HepG2 (cell line): ENCODE data around the gene RPL23.

Experiments used
- GTF2F1 ChIP-seq: fragments of 150-350 bp; IDR thresholded peaks from 2 replicates; pipeline ENCODE4 v1.6.1; 2014; ENCODE audit warnings: low read length
- HMGA1 ChIP-seq: sonication (generic); formaldehyde crosslinking; conservative IDR thresholded peaks from 2 replicates; pipeline ENCODE4 v1.4.0; 2020; ENCODE audit warnings: missing genetic modification reagents
- KDM5B ChIP-seq: sonication (generic); formaldehyde crosslinking; IDR thresholded peaks from 2 replicates; pipeline ENCODE4 v1.4.0; 2020; ENCODE audit warnings: missing genetic modification reagents, mild to moderate bottlenecking, borderline replicate concordance
- KDM6A ChIP-seq: IDR thresholded peaks from 2 replicates; pipeline ENCODE4 v1.6.1; 2016; ENCODE audit warnings: low read depth
- MXI1 ChIP-seq: IDR thresholded peaks from 3 replicates; pipeline ENCODE4 v1.6.1; 2012; ENCODE audit warnings: low read depth, low read length, inconsistent platforms, borderline replicate concordance
- POLR2A ChIP-seq, 2 experiments: IDR thresholded peaks; 2 replicates each; pipeline ENCODE4 v1.6.1; 2011; ENCODE audit warnings: low read depth in 2 of 2, low read length in 2 of 2, mild to moderate bottlenecking in 1 of 2, moderate library complexity in 1 of 2; ENCODE audit not compliant: insufficient read depth in 1 of 2
- RFX5 ChIP-seq: IDR thresholded peaks from 2 replicates; pipeline ENCODE4 v1.6.1; 2011; ENCODE audit warnings: low read depth, low read length, improper control_type of control experiment
- ZBTB8A ChIP-seq: sonication (generic); formaldehyde crosslinking; IDR thresholded peaks from 2 replicates; pipeline ENCODE4 v1.4.0; 2020; ENCODE audit warnings: mild to moderate bottlenecking, low read depth, missing genetic modification reagents, borderline replicate concordance
- ZNF768 ChIP-seq: sonication (generic); formaldehyde crosslinking; IDR thresholded peaks from 2 replicates; pipeline ENCODE4 v1.4.0; 2020; ENCODE audit warnings: missing genetic modification reagents
- TF ChIP-seq, protein P1 (sequence below): sonication (generic); formaldehyde crosslinking; IDR thresholded peaks from 2 replicates; pipeline ENCODE4 v1.5.0; 2020; ENCODE audit warnings: mild to moderate bottlenecking, missing genetic modification reagents, moderate library complexity
- TF ChIP-seq, protein P2 (sequence below): sonication (generic); formaldehyde crosslinking; IDR thresholded peaks from 2 replicates; pipeline ENCODE4 v1.5.1; 2020; ENCODE audit warnings: mild to moderate bottlenecking, missing genetic modification reagents
- TF ChIP-seq, protein P3 (sequence below): sonication (generic); formaldehyde crosslinking; IDR thresholded peaks from 2 replicates; pipeline ENCODE4 v1.8.0; 2022; ENCODE audit warnings: mild to moderate bottlenecking, missing genetic modification reagents
- TF ChIP-seq, protein P4 (sequence below), 2 experiments: sonication (generic) in 1 of 2; formaldehyde crosslinking in 1 of 2; IDR thresholded peaks; 2 replicates each; pipeline versions ENCODE4 v1.4.0 to v1.6.1; 2018 to 2020; ENCODE audit warnings: missing genetic modification reagents in 2 of 2, borderline replicate concordance in 1 of 2, low read depth in 1 of 2, mild to moderate bottlenecking in 1 of 2, missing biosample characterization in 1 of 2
- TF ChIP-seq, protein P5 (sequence below): IDR thresholded peaks from 2 replicates; pipeline ENCODE4 v1.6.1; 2012; ENCODE audit warnings: low read length, improper control_type of control experiment

DNA sequence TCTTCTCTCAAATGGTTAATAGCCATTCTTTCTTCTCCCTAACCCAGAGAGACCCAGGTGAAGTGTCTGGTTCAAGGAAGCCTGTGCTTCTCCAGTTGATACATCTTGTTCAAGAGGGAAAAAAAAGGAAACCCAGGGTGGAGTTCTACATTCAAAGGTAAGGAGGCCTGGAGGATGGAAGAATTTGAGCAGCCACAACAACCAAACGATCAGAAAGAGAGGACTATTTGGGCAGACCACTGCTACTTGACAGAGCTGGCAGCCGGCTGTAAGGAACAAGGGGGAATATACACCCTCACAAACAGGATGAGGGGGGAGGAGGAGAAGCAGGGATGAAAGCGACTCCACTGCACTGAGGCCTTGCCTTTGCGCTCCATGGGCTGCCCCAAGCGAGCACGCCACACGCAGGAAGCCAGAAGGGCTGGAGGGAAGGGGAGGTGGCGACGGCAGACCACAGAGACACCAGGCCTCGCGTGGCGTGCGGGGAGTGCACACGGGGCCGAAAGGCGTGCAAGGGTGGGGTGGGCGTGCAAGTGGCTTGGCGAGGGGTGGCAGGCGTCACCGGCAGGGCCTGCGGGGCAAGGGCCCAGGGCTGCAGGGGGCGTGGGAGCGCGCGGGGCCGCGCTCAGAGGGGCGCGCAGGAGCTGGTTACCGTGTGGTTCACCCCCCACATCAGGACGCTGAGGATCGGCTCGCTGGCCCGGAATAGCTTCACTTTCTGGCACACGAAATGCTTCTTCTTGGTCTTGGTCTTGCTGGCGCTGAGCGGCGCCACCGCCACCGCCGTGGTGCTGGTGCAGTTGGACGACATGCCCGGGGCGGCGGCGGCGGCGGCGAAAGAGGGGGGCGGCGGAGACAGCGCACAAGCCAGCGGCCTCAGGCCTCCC, 54.7 kb downstream of the RPL23 start:
- TF ChIP-seq KDM5B (CRISPR knock-in tag) (peak; percentile 62), GTF2F1 (no peak), KDM6A (no peak), ZBTB8A (CRISPR knock-in tag) (peak; percentile 26; the same call in 1 of the 2 replicates), POLR2A (IDR thresholded peaks at IDR 0.05; ENCODE audit: insufficient read depth in 1 of 2, low read depth in 2 of 2, low read length in 2 of 2) (peak in 1 of 2 experiments; percentile 43; a peak in 2 of 4 replicates), ZNF768 (CRISPR knock-in tag) (peak; percentile 84; the same call in 1 of the 2 replicates), MXI1 (peak; percentile 52; the same call in 1 of the 3 replicates), RFX5 (no peak), HMGA1 (CRISPR knock-in tag) (no peak)
- TF ChIP-seq, protein P1, sequence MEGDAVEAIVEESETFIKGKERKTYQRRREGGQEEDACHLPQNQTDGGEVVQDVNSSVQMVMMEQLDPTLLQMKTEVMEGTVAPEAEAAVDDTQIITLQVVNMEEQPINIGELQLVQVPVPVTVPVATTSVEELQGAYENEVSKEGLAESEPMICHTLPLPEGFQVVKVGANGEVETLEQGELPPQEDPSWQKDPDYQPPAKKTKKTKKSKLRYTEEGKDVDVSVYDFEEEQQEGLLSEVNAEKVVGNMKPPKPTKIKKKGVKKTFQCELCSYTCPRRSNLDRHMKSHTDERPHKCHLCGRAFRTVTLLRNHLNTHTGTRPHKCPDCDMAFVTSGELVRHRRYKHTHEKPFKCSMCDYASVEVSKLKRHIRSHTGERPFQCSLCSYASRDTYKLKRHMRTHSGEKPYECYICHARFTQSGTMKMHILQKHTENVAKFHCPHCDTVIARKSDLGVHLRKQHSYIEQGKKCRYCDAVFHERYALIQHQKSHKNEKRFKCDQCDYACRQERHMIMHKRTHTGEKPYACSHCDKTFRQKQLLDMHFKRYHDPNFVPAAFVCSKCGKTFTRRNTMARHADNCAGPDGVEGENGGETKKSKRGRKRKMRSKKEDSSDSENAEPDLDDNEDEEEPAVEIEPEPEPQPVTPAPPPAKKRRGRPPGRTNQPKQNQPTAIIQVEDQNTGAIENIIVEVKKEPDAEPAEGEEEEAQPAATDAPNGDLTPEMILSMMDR (CRISPR knock-in tag): peak; percentile 47
- TF ChIP-seq, protein P2, sequence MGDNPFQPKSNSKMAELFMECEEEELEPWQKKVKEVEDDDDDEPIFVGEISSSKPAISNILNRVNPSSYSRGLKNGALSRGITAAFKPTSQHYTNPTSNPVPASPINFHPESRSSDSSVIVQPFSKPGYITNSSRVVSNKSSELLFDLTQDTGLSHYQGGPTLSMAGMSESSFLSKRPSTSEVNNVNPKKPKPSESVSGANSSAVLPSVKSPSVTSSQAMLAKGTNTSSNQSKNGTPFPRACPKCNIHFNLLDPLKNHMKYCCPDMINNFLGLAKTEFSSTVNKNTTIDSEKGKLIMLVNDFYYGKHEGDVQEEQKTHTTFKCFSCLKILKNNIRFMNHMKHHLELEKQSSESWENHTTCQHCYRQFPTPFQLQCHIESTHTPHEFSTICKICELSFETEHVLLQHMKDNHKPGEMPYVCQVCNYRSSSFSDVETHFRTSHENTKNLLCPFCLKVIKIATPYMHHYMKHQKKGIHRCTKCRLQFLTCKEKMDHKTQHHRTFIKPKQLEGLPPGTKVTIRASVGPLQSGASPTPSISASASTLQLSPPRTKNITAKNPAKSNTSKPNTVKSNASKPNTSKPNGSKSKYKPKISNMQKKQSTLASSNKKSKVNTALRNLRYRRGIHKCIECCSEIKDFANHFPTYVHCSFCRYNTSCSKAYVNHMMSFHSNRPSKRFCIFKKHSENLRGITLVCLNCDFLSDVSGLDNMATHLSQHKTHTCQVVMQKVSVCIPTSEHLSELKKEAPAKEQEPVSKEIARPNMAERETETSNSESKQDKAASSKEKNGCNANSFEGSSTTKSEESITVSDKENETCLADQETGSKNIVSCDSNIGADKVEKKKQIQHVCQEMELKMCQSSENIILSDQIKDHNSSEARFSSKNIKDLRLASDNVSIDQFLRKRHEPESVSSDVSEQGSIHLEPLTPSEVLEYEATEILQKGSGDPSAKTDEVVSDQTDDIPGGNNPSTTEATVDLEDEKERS: no peak
- TF ChIP-seq, protein P3, sequence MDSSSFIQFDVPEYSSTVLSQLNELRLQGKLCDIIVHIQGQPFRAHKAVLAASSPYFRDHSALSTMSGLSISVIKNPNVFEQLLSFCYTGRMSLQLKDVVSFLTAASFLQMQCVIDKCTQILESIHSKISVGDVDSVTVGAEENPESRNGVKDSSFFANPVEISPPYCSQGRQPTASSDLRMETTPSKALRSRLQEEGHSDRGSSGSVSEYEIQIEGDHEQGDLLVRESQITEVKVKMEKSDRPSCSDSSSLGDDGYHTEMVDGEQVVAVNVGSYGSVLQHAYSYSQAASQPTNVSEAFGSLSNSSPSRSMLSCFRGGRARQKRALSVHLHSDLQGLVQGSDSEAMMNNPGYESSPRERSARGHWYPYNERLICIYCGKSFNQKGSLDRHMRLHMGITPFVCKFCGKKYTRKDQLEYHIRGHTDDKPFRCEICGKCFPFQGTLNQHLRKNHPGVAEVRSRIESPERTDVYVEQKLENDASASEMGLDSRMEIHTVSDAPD (CRISPR knock-in tag): no peak; the same call in 1 of the 2 replicates
- TF ChIP-seq, protein P4, sequence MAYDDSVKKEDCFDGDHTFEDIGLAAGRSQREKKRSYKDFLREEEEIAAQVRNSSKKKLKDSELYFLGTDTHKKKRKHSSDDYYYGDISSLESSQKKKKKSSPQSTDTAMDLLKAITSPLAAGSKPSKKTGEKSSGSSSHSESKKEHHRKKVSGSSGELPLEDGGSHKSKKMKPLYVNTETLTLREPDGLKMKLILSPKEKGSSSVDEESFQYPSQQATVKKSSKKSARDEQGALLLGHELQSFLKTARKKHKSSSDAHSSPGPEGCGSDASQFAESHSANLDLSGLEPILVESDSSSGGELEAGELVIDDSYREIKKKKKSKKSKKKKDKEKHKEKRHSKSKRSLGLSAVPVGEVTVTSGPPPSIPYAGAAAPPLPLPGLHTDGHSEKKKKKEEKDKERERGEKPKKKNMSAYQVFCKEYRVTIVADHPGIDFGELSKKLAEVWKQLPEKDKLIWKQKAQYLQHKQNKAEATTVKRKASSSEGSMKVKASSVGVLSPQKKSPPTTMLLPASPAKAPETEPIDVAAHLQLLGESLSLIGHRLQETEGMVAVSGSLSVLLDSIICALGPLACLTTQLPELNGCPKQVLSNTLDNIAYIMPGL (CRISPR knock-in tag; IDR thresholded peaks at IDR 0.05; ENCODE audit: borderline replicate concordance in 1 of 2, low read depth in 1 of 2): peak in 1 of 2 experiments; percentile 61; a peak in 3 of 4 replicates
- TF ChIP-seq, protein P5, sequence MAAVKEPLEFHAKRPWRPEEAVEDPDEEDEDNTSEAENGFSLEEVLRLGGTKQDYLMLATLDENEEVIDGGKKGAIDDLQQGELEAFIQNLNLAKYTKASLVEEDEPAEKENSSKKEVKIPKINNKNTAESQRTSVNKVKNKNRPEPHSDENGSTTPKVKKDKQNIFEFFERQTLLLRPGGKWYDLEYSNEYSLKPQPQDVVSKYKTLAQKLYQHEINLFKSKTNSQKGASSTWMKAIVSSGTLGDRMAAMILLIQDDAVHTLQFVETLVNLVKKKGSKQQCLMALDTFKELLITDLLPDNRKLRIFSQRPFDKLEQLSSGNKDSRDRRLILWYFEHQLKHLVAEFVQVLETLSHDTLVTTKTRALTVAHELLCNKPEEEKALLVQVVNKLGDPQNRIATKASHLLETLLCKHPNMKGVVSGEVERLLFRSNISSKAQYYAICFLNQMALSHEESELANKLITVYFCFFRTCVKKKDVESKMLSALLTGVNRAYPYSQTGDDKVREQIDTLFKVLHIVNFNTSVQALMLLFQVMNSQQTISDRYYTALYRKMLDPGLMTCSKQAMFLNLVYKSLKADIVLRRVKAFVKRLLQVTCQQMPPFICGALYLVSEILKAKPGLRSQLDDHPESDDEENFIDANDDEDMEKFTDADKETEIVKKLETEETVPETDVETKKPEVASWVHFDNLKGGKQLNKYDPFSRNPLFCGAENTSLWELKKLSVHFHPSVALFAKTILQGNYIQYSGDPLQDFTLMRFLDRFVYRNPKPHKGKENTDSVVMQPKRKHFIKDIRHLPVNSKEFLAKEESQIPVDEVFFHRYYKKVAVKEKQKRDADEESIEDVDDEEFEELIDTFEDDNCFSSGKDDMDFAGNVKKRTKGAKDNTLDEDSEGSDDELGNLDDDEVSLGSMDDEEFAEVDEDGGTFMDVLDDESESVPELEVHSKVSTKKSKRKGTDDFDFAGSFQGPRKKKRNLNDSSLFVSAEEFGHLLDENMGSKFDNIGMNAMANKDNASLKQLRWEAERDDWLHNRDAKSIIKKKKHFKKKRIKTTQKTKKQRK: no peak
